Liver (tissue), 3 donors: Measurements from ENCODE around the gene CFAP53.
"Not testable (repeated sequence)": the region's sequence is repeated elsewhere in the genome, so short reads cannot be mapped to it uniquely, and the experiment has no call there.

Source experiments
- CTCF ChIP-seq: fragments of 150-350 bp; IDR thresholded peaks from 2 replicates; pipeline ENCODE4 v1.5.1; 2017; ENCODE audit warnings: improper control_type of control experiment, low read depth, low read length; ENCODE audit not compliant: missing input control
- EGR1 ChIP-seq, 2 donors: IDR thresholded peaks; 2 replicates each; pipeline ENCODE4 v1.6.1; 2016 to 2018; ENCODE audit warnings: antibody characterized with exemption in 2 of 2, low read depth in 2 of 2
- FOXA1 ChIP-seq: IDR thresholded peaks from 2 replicates; pipeline ENCODE4 v1.6.1; 2016; ENCODE audit warnings: antibody characterized with exemption
- JUND ChIP-seq, 2 donors: IDR thresholded peaks; 2 replicates each; pipeline ENCODE4 v1.6.1; 2016; ENCODE audit warnings: antibody characterized with exemption in 2 of 2
- REST ChIP-seq: IDR thresholded peaks from 2 replicates; pipeline ENCODE4 v1.6.1; 2016; ENCODE audit warnings: antibody characterized with exemption, mild to moderate bottlenecking
- SP1 ChIP-seq: IDR thresholded peaks from 2 replicates; pipeline ENCODE4 v1.6.1; 2018; ENCODE audit warnings: antibody characterized with exemption, mild to moderate bottlenecking
- donor health status: healthy.
- donor health status: healthy.

- TF ChIP-seq CTCF; JUND (IDR thresholded peaks at IDR 0.05); SP1; EGR1 (IDR thresholded peaks at IDR 0.05; ENCODE audit: low read depth in 2 of 2); REST; FOXA1: not testable (repeated sequence)
Measured at GRCh38 chr18:50308851-50309250, 42.6 kb upstream of the CFAP53 start.
